ENCODE data around the gene PRAC2. TPM values are rescaled to one million over a fixed set of nuclear protein-coding genes. Genes with fewer than 3 reads are reported as not detected.
A peak's percentile ranks its signal among the peaks of the same experiment; 100 is the strongest.

PRAC2 gene
- polyA plus RNA-seq, 1 of the 3 experiments (the other 2 are of a cell fraction): not detected

DNA sequence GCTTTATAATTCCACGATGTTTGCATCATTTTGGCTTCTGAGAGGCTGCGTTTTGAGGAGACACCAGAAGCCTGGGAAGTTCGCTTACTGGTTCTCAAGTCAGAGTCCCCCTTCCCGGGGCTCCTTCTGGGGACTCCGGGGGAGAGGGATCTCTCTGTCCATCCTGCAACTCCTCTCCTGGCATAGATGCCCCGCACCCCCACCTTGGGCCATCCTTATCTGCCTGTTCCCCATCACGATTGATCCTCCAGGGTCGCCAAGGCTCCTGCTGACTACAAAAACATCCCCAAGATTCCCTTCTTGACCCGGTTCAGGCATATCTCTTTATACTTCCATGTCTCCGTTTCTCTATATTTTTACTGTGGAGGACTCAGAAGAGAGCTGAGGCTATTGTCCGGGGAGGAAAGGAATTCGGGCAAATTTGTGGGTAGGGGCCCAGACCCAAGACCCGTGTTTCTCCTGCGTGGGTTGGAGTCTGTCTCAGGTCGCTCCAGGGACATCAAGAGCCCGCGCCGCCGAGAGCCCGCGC lies 24.0 kb downstream of the PRAC2 start:
- Histone ChIP-seq H3K9me2 (no peaks in the 10 kb centered on the region), H3K4me1 (ENCODE audit: control insufficient read depth in 1 of 2, insufficient read depth in 2 of 2, low read depth in 1 of 2, low read length in 1 of 2) (no peaks in the 10 kb centered on the region), H3K9me3 (no peaks in the 10 kb centered on the region; the same call in 1 of the 2 replicates), H3K4me2 (no peak overlapping the region), H3K27me3 (ENCODE audit: insufficient read depth) (peaks cover 98% of the 10 kb centered on the region), H2AFZ (ENCODE audit: low read depth) (no peak overlapping the region), H4K20me1 (ENCODE audit: insufficient read depth) (no peaks in the 10 kb centered on the region), H3K79me2 (ENCODE audit: insufficient read depth) (no peaks in the 10 kb centered on the region), H3K4me3 (ENCODE audit: low read depth in 2 of 2, low read length in 1 of 2) (no peak overlapping the region), H3K27ac (ENCODE audit: low read depth in 2 of 2, low read length in 1 of 2) (no peak overlapping the region), H3K36me3 (replicated peaks in 1 of 2; ENCODE audit: control insufficient read depth in 1 of 2, insufficient read depth in 2 of 2, low read length in 1 of 2) (no peaks in the 10 kb centered on the region), H3K9ac (no peak overlapping the region), H3F3A (replicated peaks; ENCODE audit: insufficient read depth) (no peaks in the 10 kb centered on the region)
- ChIA-PET CTCF (interaction anchor here (1.3 to 5.3 kb wide), 2 partner anchors 23 to 129 kb away, joined by 3 to 29 read pairs; no protein-coding TSS in a partner anchor), POLR2A (interaction anchor here (0.7 kb wide), 1 partner anchor 21 kb away, joined by 3 read pairs; no protein-coding TSS in a partner anchor)
- DNase-seq: peak; percentile 38
- 17% methylated on average over 21 of the region's 21 CpGs for WGBS (ENCODE audit: low lambda C conversion rate)
- TF ChIP-seq CHD2 (IDR thresholded peaks at IDR 0.05; ENCODE audit: low read length, partially characterized antibody): no peak
- TF ChIP-seq, protein P1, sequence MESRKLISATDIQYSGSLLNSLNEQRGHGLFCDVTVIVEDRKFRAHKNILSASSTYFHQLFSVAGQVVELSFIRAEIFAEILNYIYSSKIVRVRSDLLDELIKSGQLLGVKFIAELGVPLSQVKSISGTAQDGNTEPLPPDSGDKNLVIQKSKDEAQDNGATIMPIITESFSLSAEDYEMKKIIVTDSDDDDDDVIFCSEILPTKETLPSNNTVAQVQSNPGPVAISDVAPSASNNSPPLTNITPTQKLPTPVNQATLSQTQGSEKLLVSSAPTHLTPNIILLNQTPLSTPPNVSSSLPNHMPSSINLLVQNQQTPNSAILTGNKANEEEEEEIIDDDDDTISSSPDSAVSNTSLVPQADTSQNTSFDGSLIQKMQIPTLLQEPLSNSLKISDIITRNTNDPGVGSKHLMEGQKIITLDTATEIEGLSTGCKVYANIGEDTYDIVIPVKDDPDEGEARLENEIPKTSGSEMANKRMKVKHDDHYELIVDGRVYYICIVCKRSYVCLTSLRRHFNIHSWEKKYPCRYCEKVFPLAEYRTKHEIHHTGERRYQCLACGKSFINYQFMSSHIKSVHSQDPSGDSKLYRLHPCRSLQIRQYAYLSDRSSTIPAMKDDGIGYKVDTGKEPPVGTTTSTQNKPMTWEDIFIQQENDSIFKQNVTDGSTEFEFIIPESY (IDR thresholded peaks at IDR 0.05; ENCODE audit: borderline replicate concordance, low read depth): no peak
- TF ChIP-seq, protein P2, sequence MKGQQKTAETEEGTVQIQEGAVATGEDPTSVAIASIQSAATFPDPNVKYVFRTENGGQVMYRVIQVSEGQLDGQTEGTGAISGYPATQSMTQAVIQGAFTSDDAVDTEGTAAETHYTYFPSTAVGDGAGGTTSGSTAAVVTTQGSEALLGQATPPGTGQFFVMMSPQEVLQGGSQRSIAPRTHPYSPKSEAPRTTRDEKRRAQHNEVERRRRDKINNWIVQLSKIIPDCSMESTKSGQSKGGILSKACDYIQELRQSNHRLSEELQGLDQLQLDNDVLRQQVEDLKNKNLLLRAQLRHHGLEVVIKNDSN (IDR thresholded peaks at IDR 0.05; ENCODE audit: borderline replicate concordance, low read depth): no peak
- TF ChIP-seq, protein P3, sequence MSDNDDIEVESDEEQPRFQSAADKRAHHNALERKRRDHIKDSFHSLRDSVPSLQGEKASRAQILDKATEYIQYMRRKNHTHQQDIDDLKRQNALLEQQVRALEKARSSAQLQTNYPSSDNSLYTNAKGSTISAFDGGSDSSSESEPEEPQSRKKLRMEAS (IDR thresholded peaks at IDR 0.05; ENCODE audit: low read depth): no peak
- no peak for TF ChIP-seq SMC3 (IDR thresholded peaks at IDR 0.05; ENCODE audit: low read depth, low read length)
- no peak for TF ChIP-seq TEAD4 (IDR thresholded peaks at IDR 0.05; ENCODE audit: borderline replicate concordance, insufficient read depth)
- TF ChIP-seq TAF1 (IDR thresholded peaks at IDR 0.05; ENCODE audit: borderline replicate concordance, low read depth, low read length): no peak
- TF ChIP-seq, protein P4, sequence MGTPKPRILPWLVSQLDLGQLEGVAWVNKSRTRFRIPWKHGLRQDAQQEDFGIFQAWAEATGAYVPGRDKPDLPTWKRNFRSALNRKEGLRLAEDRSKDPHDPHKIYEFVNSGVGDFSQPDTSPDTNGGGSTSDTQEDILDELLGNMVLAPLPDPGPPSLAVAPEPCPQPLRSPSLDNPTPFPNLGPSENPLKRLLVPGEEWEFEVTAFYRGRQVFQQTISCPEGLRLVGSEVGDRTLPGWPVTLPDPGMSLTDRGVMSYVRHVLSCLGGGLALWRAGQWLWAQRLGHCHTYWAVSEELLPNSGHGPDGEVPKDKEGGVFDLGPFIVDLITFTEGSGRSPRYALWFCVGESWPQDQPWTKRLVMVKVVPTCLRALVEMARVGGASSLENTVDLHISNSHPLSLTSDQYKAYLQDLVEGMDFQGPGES (IDR thresholded peaks at IDR 0.05; ENCODE audit: low read depth, low read length): no peak
- TF ChIP-seq RFX5 (IDR thresholded peaks at IDR 0.05; ENCODE audit: low read length): no peak
- TF ChIP-seq FOXJ3 (CRISPR knock-in tag; IDR thresholded peaks at IDR 0.05): no peak
- no peak for TF ChIP-seq RCOR1 (IDR thresholded peaks at IDR 0.05; ENCODE audit: low read length)
- no peak for TF ChIP-seq EZH2phosphoT487 (IDR thresholded peaks at IDR 0.05; ENCODE audit: borderline replicate concordance, low read depth)
- no peak for TF ChIP-seq RXRA (IDR thresholded peaks at IDR 0.05; ENCODE audit: borderline replicate concordance, low read depth)
- TF ChIP-seq ELF1 (IDR thresholded peaks at IDR 0.05): no peak
- no peak for TF ChIP-seq NFIC (IDR thresholded peaks at IDR 0.05; ENCODE audit: borderline replicate concordance)
